IPS-18c (cell line): ENCODE results near the gene SH3PXD2B.
"Not testable (repeated sequence)": the region's sequence is repeated elsewhere in the genome, so short reads cannot be mapped to it uniquely, and the experiment has no call there.

ENCODE experiments used
- H3K4me3 ChIP-seq: 2 replicates; pipeline ENCODE4 v1.7.0; 2013; ENCODE audit warnings: low read depth, mild to moderate bottlenecking, low read length, moderate library complexity; ENCODE audit not compliant: insufficient read depth
- H3K9me3 ChIP-seq: one replicate; pipeline ENCODE4 v1.6.1; 2013; ENCODE audit warnings: mild to moderate bottlenecking, low read length, moderate library complexity; ENCODE audit not compliant: control insufficient read depth, insufficient read depth

The SH3PXD2B gene

DNA sequence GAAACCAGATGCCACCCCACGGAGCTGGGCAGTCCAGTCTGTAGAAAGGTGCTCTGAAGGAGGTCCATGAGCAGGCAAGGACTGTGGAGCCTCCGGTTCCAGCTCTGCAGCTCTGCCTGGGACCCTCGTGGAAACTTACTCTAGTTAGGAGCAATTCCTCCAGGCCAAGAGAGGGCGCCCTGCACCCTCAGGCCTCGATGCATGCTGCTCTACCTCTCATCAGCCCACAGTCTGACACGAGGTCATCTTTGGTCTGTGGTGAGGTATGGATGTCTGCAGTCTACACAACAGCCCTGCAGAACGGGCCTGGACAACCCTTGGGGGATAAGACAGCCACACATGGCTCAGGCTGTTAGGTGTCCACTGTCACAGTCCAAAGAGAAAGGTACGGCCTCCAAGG is 120.1 kb downstream of the SH3PXD2B start:
- H3K9me3 ChIP-seq: no peaks in the 10 kb centered on the region
- H3K4me3 ChIP-seq: no peak overlapping the region

DNA sequence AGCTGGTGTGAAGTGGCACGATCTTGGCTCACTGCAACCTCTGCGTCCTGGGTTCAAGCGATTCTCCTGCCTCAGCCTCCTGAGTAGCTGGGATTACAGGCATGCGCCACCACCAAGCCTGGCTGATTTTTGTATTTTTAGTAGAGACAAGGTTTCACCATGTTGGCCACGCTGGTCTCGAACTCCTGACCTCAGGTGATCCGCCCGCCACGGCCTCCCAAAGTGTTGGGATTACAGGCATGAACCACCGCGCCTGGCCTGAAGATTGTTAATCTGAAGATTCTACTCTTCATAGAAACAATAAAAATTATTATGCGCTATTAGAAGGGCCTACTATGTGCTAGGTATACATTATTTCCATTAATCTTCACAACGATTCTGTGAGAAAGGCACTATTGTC is 127.4 kb downstream of the SH3PXD2B start:
- not testable (repeated sequence) for H3K9me3 ChIP-seq, H3K4me3 ChIP-seq

GRCh38 chr5:172325452-172325851 is 128.9 kb downstream of the SH3PXD2B start:
- H3K4me3 ChIP-seq: no peak overlapping the region

DNA sequence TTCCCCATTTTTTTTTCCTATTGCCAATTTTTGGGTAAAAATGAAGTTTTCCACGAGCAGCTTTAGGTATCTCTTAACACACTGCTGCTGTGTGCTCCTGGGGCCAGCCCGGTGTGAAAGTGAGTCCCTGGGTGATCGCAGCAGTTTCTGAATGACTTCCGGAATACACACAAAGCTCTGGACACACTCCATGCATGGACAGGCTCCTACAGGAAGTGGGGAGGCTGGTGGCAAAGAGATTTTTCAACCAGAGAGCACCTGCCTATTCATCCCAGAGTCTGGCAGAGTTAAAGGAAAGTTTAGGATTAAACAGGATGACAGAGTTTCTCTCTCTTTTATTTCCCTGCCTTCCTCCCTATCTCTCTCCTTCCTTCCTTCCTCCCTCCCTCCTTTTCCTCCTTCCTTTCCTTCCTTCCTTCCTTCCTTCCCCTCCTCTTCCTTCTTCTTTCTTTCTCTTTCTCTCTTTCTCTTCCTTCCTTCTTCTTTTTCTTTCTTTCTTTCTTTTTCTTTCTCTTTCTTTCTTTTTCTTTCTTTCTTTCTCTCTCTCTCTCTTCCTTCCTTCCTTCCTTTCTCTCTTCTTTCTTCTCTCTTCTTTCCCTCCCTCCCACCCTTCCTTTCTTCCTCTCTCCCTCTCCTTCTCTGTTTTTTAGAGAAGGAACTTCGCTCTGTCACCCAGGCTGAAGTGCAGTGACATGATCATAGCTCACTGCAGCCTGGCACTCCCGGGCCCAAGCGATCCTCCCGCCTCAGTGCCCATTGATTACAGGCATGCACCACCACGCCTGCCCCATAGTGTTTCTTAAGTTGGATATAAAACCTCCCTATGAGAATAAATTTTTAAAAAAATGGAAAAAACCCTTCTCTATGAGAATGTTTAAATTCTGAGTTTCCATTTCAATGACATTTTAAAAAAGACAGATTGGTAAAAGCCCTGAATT is 132.0 kb downstream of the SH3PXD2B start:
- Histone ChIP-seq H3K4me3 (no peak overlapping the region), H3K9me3 (no peaks in the 10 kb centered on the region)

More at GRCh38 chr5:172325452-172325851, 128.9 kb downstream of the SH3PXD2B start:
- H3K9me3 ChIP-seq: no peaks in the 10 kb centered on the region

- no peak overlapping the region for H3K4me3 ChIP-seq
- no peaks in the 10 kb centered on the region for H3K9me3 ChIP-seq
These were observed 132.7 kb downstream of the SH3PXD2B start for GRCh38 chr5:172321593-172321992.

DNA sequence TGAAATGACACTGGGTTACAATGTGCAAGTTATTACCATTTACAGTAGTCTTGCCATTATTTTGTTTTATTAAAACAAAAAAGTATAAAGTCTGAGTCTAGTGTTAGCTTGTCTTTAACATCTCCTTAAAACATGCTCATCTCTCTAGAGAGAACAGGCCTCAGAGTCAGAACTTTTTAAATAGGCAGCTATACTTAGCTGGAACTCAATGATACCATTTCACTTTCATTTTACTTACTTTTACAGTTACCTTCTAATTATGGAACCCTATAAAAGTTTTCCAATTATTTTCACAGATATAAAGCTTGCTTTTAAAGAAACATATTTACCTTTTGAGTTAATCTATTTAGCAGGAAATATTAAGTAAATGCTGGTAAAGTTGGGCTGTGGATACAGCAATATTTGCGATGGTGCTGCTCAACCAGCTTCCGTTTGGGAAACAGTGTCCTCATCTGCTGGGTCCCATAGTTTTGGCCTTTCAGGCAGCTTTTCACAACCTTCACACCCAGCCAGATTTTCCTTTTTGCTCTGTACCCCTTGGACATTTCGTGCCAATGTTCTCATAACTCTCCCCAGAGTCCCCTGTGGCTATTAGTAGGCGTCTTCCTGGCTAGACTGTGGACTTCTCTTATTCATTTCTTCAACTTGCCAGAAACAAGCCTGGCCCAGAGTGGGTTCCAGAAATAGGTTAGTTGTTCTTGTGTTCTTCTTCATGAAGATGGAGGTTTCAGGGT is 134.4 kb downstream of the SH3PXD2B start:
- H3K9me3 ChIP-seq: no peaks in the 10 kb centered on the region
- no peak overlapping the region for H3K4me3 ChIP-seq

- H3K4me3 ChIP-seq: no peak overlapping the region
These were observed 138.5 kb downstream of the SH3PXD2B start for GRCh38 chr5:172315587-172316493.

DNA sequence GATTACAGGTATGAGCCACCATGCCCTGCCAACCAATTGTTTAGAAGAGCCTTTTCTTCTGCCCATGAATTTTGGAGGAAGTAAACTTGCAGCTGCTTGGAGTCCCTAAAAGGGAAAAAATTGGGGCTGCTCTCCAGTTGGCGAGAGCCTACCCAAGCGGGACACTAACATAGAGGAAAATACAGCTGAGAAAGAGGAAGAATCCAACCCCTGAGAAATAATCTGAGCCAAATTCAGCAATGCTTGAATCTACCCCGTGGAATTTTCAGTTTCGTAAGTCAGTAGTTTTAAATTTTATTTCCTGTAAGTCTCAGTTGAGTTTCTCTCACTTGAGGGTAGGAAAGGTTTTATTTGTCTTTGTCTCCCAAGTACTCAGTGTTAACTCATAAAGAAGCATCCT is 140.4 kb downstream of the SH3PXD2B start:
- Histone ChIP-seq H3K4me3 (no peak overlapping the region), H3K9me3 (no peaks in the 10 kb centered on the region)

More at GRCh38 chr5:172315587-172316493, 138.5 kb downstream of the SH3PXD2B start:
- H3K9me3 ChIP-seq: no peaks in the 10 kb centered on the region

DNA sequence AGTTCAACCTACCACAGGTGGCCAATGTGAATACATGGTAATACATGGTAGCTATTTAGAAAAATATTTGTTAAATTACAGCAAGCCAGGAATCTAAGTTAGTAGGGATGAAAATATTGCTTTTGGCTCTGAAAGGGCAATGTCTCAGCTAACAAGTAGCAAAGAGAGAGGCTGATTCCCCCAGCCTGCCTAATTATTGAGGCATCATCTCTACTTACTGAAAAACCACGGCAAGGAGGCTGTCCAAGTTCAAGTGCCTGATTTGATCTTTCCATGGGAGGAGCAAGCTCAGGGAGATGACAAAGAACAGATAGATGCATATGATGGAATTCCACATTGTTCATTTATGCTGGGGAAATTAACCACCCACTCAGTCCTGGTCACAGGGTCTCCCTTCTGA is 142.0 kb downstream of the SH3PXD2B start:
- H3K9me3 ChIP-seq: no peaks in the 10 kb centered on the region
- H3K4me3 ChIP-seq: no peak overlapping the region

DNA sequence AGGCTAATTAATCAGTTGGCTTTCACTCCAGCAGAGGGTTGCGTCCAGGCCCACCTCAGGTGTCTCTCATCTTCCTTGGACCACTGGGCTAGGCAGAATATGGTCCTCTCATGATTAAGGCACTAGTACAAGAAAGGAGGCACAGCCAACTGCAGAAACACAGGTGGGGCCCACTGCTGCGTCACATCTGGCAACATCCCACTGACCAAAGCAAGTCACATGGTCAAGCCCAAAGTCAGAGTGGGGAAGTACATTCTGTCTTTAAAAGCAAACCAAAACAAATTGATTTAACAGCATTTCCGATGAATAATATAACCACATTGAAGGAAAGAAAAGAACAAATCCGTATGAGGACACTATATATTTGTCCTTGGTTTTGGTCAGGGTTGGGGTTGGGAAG is 142.7 kb downstream of the SH3PXD2B start:
- Histone ChIP-seq H3K4me3 (no peak overlapping the region), H3K9me3 (no peaks in the 10 kb centered on the region)

GRCh38 chr5:172311026-172311425 is 143.3 kb downstream of the SH3PXD2B start:
- Histone ChIP-seq H3K4me3 (no peak overlapping the region), H3K9me3 (no peaks in the 10 kb centered on the region)

- Histone ChIP-seq H3K4me3 (no peak overlapping the region), H3K9me3 (peaks cover 2% of the 10 kb centered on the region)
These were observed 148.9 kb downstream of the SH3PXD2B start for GRCh38 chr5:172305380-172305779.

GRCh38 chr5:172303572-172304335 is 150.6 kb downstream of the SH3PXD2B start:
- Histone ChIP-seq H3K9me3 (peaks cover 2% of the 10 kb centered on the region), H3K4me3 (no peak overlapping the region)

- Histone ChIP-seq H3K9me3 (peaks cover 2% of the 10 kb centered on the region), H3K4me3 (no peak overlapping the region)
These were observed 151.2 kb downstream of the SH3PXD2B start for GRCh38 chr5:172303162-172303561.

DNA sequence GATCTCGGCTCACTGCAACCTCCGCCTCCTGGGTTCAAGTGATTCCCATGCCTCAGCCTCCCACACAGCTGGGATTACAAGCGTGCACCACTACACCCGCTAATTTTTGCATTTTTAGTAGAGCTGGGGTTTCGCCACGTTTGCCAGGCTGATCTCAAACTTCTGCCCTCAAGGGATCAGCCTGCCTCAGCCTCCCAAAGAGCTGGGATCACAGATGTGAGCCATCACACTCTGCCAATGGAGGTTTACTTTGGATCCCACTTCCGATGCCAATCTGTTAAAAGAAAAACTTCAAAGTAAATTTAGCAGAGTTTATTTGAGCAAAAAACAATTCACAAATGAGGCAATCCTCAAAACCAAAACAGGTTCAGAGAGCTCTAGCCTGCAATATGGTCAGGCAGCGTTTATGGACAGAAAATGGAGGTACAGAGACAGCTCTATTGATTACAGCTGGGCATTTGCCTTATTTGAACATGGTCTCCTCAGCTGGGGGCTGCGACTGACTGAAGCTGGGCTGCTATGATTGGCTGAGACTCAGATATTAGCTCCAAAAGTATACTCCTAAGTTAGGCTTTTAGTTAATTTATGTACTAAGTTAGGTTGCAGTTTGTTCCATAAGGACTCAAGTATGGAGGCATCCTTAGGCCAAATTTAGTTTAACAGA is 152.1 kb downstream of the SH3PXD2B start:
- peaks cover 2% of the 10 kb centered on the region for H3K9me3 ChIP-seq
- H3K4me3 ChIP-seq: no peak overlapping the region

GRCh38 chr5:172299916-172300439 is 154.3 kb downstream of the SH3PXD2B start:
- no peak overlapping the region for H3K4me3 ChIP-seq
- no peaks in the 10 kb centered on the region for H3K9me3 ChIP-seq
